Measurements from ENCODE around the gene ZCCHC13.

DNA sequence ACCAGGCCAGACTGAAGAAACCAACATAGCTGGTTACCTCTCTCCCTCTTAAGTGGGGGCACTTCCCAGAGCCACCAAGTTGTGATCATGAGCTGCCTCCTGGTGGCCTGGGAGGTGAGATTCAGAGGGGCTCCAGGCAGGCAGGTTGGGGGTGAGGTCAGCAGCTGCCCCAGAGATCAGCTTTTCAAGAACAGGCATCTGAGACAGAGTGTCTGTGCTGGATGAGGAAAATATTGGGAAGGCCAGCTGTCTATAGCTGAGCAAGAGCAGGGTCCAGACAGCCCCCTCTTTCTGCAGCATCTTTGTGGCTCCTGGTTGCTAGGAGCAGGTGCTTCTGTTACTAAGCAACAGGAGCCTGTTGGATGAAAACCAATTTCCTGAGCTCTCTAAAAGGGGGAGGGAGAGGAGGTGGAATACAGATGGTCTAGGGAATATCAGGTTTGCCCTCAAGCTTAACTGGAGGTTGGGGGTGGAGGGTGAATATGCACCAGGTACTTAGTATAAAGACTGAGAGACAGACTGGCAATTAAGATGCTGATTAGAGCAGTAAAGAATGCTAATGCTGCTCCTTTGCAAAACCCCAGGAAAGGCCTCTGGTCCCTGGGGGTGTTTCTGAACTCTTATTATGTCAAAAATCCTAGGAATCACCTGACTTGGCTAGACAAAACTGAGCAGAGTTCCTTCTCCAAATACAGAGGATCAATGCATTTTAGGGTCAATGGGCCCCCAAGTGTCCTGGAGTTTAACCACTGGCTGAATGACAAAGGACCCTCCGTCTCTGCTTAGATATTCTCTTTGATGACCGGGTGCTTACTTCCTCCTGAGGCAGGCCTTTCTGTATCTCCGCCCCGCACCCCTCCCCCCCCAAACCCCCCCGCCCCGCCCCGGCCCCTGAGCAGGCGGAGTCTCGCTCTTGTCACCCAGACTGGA, 21.4 kb downstream of the ZCCHC13 start:
- TF ChIP-seq PHF8 (IDR thresholded peaks at IDR 0.05; ENCODE audit: borderline replicate concordance, low read depth) (no peak), CHD4 (IDR thresholded peaks at IDR 0.05; ENCODE audit: borderline replicate concordance) (no peak), MYC (IDR thresholded peaks at IDR 0.05; ENCODE audit: borderline replicate concordance, low read length) (no peak), RAD21 (conservative IDR thresholded peaks at IDR 0.05 in 1 of 2, IDR thresholded peaks at IDR 0.05 in 1 of 2) (peak in 1 of 2 experiments; percentile 31; a peak in 2 of 5 replicates), MAX (IDR thresholded peaks at IDR 0.05) (no peak), CTCF (IDR thresholded peaks at IDR 0.05) (no peak), GATA3 (IDR thresholded peaks at IDR 0.05; ENCODE audit: borderline replicate concordance) (no peak), POLR2A (IDR thresholded peaks at IDR 0.05; ENCODE audit: low read length) (no peak), NFE2L2 (conservative IDR thresholded peaks at IDR 0.05; ENCODE audit: low read length) (no peak), SREBF2 (IDR thresholded peaks at IDR 0.05) (no peak), USF2 (IDR thresholded peaks at IDR 0.05) (no peak), JUN (IDR thresholded peaks at IDR 0.05) (no peak), POLR2AphosphoS2 (conservative IDR thresholded peaks at IDR 0.05; ENCODE audit: low read length) (no peak), E2F6 (IDR thresholded peaks at IDR 0.05; ENCODE audit: borderline replicate concordance, low read depth) (no peak)

All from A549 (cell line).